MCF 10A (cell line): ENCODE results near the gene OPRL1. TPM values are rescaled to one million over a fixed set of nuclear protein-coding genes. Genes with fewer than 3 reads are reported as not detected.

Experiments used
- BruUV-seq: library from RNA; stranded (reverse); fragments of 400-500 nt; replicated peaks from 2 replicates; lab custom pipeline; 2021; lab: Mats Ljungman, UMichigan
- CTCF ChIA-PET: fragments of 300-600 bp; sonication (Branson Sonifier 250); formaldehyde crosslinking; extraction: SDS; loops from one replicate; lab custom pipeline; 2021; ENCODE audit warnings: antibody characterized with exemption, inconsistent platforms; lab: Yijun Ruan, JAX
- POLR2A ChIA-PET: fragments of 300-600, 350-650 bp; sonication (Branson Sonifier 250); formaldehyde crosslinking; extraction: SDS; loops from one replicate; lab custom pipeline; 2020; ENCODE audit warnings: antibody characterized with exemption, inconsistent platforms; lab: Yijun Ruan, JAX
- DNase-seq: peaks from one replicate; pipeline ENCODE4 v3.0.0-alpha.2; 2018; ENCODE audit not compliant: unreplicated experiment
- H3K27ac Mint-ChIP-seq: one replicate; pipeline ENCODE4 v1.8.0; 2022; ENCODE audit warnings: mild to moderate bottlenecking, low read depth, mixed read lengths; ENCODE audit not compliant: unreplicated experiment
- H3K27me3 Mint-ChIP-seq: one replicate; pipeline ENCODE4 v1.8.0; 2022; ENCODE audit warnings: mixed read lengths; ENCODE audit not compliant: insufficient read depth, unreplicated experiment
- H3K36me3 Mint-ChIP-seq: one replicate; pipeline ENCODE4 v1.8.0; 2022; ENCODE audit warnings: mild to moderate bottlenecking, moderate library complexity, mixed read lengths; ENCODE audit not compliant: insufficient read depth, unreplicated experiment
- H3K4me1 Mint-ChIP-seq: one replicate; pipeline ENCODE4 v1.8.0; 2022; ENCODE audit warnings: mixed read lengths; ENCODE audit not compliant: insufficient read depth, unreplicated experiment
- H3K4me3 Mint-ChIP-seq: one replicate; pipeline ENCODE4 v1.8.0; 2022; ENCODE audit warnings: mild to moderate bottlenecking, moderate library complexity, mixed read lengths; ENCODE audit not compliant: unreplicated experiment
- H3K9me3 Mint-ChIP-seq: one replicate; pipeline ENCODE4 v1.8.0; 2022; ENCODE audit warnings: mixed read lengths; ENCODE audit not compliant: unreplicated experiment
- intact Hi-C: fragments of 100-400 bp; cut with micrococcal nuclease; formaldehyde crosslinking; loops from 2 replicates; pipeline ENCODE4 v1.14.1; 2022
- total RNA-seq: library from RNA; stranded (reverse); gene quantifications from 2 replicates; pipeline ENCODE4 v1.2.3, GENCODE V29; 2022
- TF ChIP-seq, protein P1 (sequence below): fragments of 200-600 bp; IDR thresholded peaks from one replicate; pipeline ENCODE4 v1.8.0; 2022; ENCODE audit warnings: antibody characterized with exemption, mild to moderate bottlenecking; ENCODE audit not compliant: unreplicated experiment

The OPRL1 gene
- total RNA-seq, 1 experiment from 2014 or later: 0.12 TPM

DNA sequence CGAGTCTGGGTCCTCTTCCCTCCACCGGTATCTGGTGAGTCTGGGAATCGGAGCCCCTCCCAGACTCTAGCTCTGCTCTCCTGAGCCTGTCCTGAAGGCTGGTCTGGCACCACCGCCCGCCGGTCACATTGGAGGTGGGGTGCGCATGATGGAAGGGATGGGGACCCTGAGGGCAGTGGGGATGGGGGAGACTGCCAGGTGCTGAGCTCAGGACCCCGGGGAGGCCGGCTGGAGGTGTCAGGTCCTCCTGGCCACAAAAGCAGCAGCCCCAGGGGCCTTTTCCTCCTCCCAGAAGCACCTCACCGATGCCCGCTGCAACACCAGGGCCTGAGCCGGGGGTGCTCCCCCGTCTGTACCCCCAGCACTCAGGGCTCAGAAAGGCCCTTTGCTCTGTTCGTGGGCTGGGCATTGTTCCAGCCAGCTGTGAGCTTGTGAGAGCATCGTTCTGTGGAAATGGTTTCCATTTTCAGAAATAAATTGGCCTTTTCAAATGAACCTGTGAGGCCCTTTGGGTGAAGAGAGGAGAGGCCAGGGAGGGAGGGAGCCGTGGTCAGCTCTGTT lies 30.0 kb downstream of the OPRL1 start:
- intact Hi-C loops: no loop called here
- BruUV-seq: no TSS peak
- TF ChIP-seq, protein P1, sequence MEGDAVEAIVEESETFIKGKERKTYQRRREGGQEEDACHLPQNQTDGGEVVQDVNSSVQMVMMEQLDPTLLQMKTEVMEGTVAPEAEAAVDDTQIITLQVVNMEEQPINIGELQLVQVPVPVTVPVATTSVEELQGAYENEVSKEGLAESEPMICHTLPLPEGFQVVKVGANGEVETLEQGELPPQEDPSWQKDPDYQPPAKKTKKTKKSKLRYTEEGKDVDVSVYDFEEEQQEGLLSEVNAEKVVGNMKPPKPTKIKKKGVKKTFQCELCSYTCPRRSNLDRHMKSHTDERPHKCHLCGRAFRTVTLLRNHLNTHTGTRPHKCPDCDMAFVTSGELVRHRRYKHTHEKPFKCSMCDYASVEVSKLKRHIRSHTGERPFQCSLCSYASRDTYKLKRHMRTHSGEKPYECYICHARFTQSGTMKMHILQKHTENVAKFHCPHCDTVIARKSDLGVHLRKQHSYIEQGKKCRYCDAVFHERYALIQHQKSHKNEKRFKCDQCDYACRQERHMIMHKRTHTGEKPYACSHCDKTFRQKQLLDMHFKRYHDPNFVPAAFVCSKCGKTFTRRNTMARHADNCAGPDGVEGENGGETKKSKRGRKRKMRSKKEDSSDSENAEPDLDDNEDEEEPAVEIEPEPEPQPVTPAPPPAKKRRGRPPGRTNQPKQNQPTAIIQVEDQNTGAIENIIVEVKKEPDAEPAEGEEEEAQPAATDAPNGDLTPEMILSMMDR: no peak
- H3K4me3 Mint-ChIP-seq: no peak overlapping the region
- H3K27ac Mint-ChIP-seq: no peak overlapping the region
- no peak for DNase-seq
- H3K27me3 Mint-ChIP-seq: peaks cover 22% of the 10 kb centered on the region
- peaks cover 5% of the 10 kb centered on the region for H3K36me3 Mint-ChIP-seq
- CTCF ChIA-PET: interaction anchor here (0.6 to 4.8 kb wide), 3 partner anchors 11 to 176 kb away, joined by 3 to 27 read pairs (median 4); no protein-coding TSS in a partner anchor
- H3K4me1 Mint-ChIP-seq: no peaks in the 10 kb centered on the region
- H3K9me3 Mint-ChIP-seq: no peaks in the 10 kb centered on the region
- POLR2A ChIA-PET: interaction anchor here (0.6 kb wide), 1 partner anchor 33 kb away, joined by 4 read pairs; no protein-coding TSS in a partner anchor

DNA sequence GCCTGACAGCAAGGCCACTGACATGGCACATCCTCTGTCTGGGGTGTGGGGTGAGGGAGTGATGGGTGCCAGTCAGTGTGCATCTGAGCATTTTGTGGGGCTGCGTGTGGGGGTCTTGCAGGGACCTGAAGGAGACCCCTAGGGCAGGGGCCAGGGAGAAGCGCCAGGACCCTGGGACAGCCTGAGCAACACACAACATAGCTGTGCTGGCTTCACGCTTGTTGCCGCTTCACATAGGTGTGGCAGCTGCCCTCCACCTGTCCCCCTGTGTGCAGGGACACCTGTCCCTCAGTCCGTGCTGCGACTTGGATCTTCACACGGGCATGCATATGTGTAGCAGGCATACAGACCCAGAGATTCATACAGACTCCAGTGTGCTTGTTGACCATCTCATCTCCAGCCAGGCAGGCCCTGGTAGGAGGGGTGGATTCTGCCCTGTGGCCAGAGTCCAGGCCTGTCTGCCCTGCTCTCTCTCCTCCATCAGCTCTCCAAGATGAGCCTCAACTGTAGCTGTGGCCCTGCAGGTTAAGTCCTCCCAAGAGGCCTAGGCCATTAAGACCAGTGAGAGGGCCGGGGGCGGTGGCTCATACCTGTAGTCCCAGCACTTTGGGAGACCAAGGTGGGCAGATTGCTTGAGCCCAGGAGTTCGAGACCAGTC lies 30.7 kb downstream of the OPRL1 start:
- intact Hi-C loops: no loop called here
- ChIA-PET POLR2A (no interaction called here), CTCF (interaction anchor here (0.6 to 4.8 kb wide), 3 partner anchors 11 to 176 kb away, joined by 3 to 27 read pairs (median 4); no protein-coding TSS in a partner anchor)

GRCh38 chr20:64111841-64112641 lies 32.2 kb downstream of the OPRL1 start:
- POLR2A ChIA-PET: interaction anchor here (0.5 to 1.2 kb wide), 2 partner anchors 8 to 49 kb away, joined by 3 read pairs; partner anchors contain the start of gene TCEA2
- DNase-seq: no peak

More for the DNA sequence above, 30.7 kb downstream of the OPRL1 start:
- Mint-ChIP-seq H3K27ac (no peak overlapping the region), H3K4me3 (no peak overlapping the region), H3K36me3 (peaks cover 5% of the 10 kb centered on the region), H3K4me1 (no peaks in the 10 kb centered on the region), H3K27me3 (peaks cover 22% of the 10 kb centered on the region), H3K9me3 (no peaks in the 10 kb centered on the region)
- DNase-seq: no peak
- no TSS peak for BruUV-seq
- TF ChIP-seq, protein P1: no peak

More at GRCh38 chr20:64111841-64112641, 32.2 kb downstream of the OPRL1 start:
- no peak overlapping the region for H3K27ac Mint-ChIP-seq
- CTCF ChIA-PET: interaction anchor here (4.8 kb wide), 1 partner anchor 9 kb away, joined by 27 read pairs; no protein-coding TSS in a partner anchor
- H3K4me3 Mint-ChIP-seq: no peak overlapping the region
- peaks cover 12% of the 10 kb centered on the region for H3K27me3 Mint-ChIP-seq
- no peaks in the 10 kb centered on the region for H3K4me1 Mint-ChIP-seq
- intact Hi-C loops: no loop called here
- no peaks in the 10 kb centered on the region for H3K9me3 Mint-ChIP-seq
- H3K36me3 Mint-ChIP-seq: peaks cover 5% of the 10 kb centered on the region
- TF ChIP-seq, protein P1: no peak
- BruUV-seq: no TSS peak
